H1 (cell line): ENCODE measurements around the gene EYA2. TPM values are rescaled to one million over a fixed set of nuclear protein-coding genes. Genes with fewer than 3 reads are reported as not detected.

ENCODE experiments used
- PHF8 ChIP-seq: fragments of 200-600 bp; sonication (generic); conservative IDR thresholded peaks from 2 replicates; pipeline ENCODE4 v1.7.1; 2012; ENCODE audit warnings: low read depth, mild to moderate bottlenecking, inconsistent platforms, low read length, moderate library complexity
- SIN3A ChIP-seq, 2 experiments: IDR thresholded peaks in 1 of 2; conservative IDR thresholded peaks in 1 of 2; 2 replicates each; pipeline ENCODE4 v1.6.1; 2011 to 2012; ENCODE audit warnings: low read length in 2 of 2, improper control_type of control experiment in 1 of 2, low read depth in 1 of 2, mild to moderate bottlenecking in 1 of 2
- polyA plus RNA-seq, 7 experiments: library from polyadenylated mRNA; depleted of rRNA in 3 of 7; stranded (reverse) in 5 of 7; unstranded in 2 of 7; fragments of >200 nt in 5 of 7; fragments of 200-250 nt in 2 of 7; gene quantifications; 1 replicate in 5 of 7; 2 replicates in 1 of 7; 4 replicates in 1 of 7; pipeline versions ENCODE4 v1.2.1 to v1.2.3, GENCODE V29; 2011 to 2013; ENCODE audit warnings: missing spikeins in 2 of 7, mixed read lengths in 2 of 7
- total RNA-seq: library from RNA; stranded (reverse); fragmentation: NEBNext Ultra II Directional; extraction: Animal tissue kit (Norgen Biotek cat#: 25700); gene quantifications from 2 replicates; pipeline ENCODE4 v1.2.1, GENCODE V29; 2021
- TF ChIP-seq, protein P1 (sequence below): IDR thresholded peaks from 2 replicates; pipeline ENCODE4 v1.6.1; 2012; ENCODE audit warnings: inconsistent platforms

EYA2 gene
- total and polyA plus RNA-seq, 2 of the 8 experiments (the other 6 are each of a cell fraction or from before 2014, with no cell fraction given), result 1.6 to 1.7 TPM

DNA sequence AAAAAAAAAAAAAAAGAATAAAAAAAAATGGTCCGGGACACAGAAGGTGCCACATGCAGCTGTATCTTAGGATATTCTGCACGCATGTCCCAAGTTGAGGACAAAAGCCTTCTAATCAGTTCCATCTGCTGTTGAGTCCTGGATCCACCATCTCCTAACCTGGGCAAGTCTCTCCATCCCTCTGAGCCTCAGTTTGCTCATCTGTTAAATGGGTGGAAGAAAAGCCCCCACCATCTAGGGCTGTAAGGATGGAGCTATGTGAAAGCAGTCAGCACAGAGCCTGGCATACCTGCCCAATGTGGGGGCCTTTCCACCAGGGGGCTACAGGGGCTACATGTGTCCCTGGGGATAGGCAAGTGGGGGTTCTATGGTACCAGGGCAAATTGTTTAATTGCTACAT lies 253.4 kb downstream of the EYA2 start (continued):
- TF ChIP-seq, protein P1, sequence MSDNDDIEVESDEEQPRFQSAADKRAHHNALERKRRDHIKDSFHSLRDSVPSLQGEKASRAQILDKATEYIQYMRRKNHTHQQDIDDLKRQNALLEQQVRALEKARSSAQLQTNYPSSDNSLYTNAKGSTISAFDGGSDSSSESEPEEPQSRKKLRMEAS, result no peak
- TF ChIP-seq SIN3A (conservative IDR thresholded peaks at IDR 0.05 in 1 of 2, IDR thresholded peaks at IDR 0.05 in 1 of 2; ENCODE audit: low read depth in 1 of 2, low read length in 2 of 2) (no peak), PHF8 (no peak)
